Measurements from ENCODE around the gene MCM7.

The MCM7 gene

GRCh38 chr7:100065452-100066186 is 35.6 kb downstream of the MCM7 start:
- no peak for DNase-seq

DNA sequence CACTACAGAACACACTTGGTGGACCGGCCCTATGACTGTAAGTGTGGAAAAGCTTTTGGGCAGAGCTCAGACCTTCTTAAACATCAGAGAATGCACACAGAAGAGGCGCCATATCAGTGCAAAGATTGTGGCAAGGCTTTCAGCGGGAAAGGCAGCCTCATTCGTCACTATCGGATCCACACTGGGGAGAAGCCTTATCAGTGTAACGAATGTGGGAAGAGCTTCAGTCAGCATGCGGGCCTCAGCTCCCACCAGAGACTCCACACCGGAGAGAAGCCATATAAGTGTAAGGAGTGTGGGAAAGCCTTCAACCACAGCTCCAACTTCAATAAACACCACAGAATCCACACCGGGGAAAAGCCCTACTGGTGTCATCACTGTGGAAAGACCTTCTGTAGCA is 37.0 kb downstream of the MCM7 start:
- DNase-seq = no peak

DNA sequence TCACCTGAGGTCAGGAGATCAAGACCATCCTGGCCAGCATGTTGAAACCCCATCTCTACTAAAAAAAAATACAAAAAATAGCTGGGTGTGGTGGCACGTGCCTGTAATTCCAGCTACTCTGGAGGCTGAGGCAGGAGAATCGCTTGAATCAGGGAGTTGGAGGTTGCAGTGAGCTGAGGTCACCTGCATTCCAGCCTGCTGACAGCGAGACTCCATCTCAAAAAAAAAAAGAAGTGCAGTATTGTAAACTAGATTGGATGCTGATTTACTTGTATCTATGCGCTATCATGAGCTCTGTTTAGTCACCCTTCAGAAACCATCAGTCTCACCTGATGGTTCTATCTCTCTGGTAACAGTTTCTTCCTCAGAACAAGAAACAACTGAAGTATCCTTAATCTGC is 37.8 kb downstream of the MCM7 start:
- no peak for DNase-seq

DNA sequence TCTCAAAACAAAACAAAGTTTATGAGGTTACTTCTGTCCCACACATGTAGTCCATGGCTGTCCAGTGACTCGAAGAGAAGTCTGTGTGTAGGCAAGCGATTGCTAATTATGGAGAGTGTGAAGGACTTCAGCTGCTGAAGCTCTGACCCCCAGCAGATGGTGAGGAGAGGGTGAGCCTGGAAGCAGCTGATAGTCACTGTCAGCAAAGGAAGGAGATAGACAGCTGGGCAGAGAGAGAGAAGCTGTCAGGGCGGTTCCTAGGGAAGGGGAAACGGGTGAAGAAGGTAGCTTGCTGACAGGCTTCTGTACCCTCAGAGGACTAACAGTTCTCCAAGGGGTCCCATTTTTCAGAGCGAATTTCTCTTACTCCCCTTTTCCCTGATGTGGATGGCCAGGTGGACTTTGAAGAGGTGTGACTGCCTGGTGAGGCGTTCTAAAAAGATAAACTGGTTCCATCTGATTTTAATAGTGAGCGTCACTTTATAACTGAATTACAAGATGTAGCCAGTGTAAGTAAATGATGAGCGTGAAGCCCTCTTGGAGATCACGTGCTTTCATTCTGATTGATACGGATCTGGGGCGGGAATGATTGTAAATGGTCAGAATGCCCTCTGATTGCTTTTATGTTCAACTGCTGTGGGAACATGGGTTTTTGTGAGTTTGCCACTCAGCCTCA is 39.5 kb downstream of the MCM7 start:
- no peak for DNase-seq

DNA sequence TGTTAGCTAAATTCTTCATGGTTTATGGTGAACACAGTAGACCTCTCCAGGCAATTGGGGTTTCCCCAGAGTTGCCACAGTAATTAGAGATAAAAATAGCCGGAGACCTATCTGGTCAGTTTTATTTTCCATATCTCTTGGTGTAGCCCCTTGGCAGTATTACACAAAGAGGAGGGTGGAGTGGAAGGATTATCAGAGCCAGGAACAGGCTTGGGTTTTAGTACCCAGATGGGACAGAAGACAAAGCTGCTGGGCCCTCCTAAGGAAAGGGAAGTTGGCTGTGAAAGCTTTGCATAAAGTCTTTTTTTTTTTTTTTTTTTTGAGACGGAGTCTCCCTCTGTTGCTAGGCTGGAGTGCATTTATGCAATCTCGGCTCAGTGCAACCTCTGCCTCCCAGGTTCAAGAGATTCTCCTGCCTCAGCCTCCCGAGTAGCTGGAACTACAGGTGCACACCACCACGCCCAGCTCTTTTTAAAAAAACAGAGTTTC is 41.9 kb downstream of the MCM7 start:
- no peak for DNase-seq

- DNase-seq = no peak
These were observed 44.2 kb downstream of the MCM7 start for GRCh38 chr7:100057006-100057405.

- peak; percentile 21 for DNase-seq
These were observed 48.0 kb downstream of the MCM7 start for GRCh38 chr7:100053215-100053614.

GRCh38 chr7:100051611-100052010 is 49.6 kb downstream of the MCM7 start:
- DNase-seq = no peak

- DNase-seq = peak; percentile 86
These were observed 51.5 kb downstream of the MCM7 start, which contains the start of gene ZSCAN21 for GRCh38 chr7:100049441-100050291. Gene ZSCAN21 (plus strand): TSS chr7:100049774. CDS start chr7:100057007, 7,233 bp downstream.

- DNase-seq = no peak
These were observed 52.5 kb downstream of the MCM7 start for GRCh38 chr7:100048680-100049079.

DNA sequence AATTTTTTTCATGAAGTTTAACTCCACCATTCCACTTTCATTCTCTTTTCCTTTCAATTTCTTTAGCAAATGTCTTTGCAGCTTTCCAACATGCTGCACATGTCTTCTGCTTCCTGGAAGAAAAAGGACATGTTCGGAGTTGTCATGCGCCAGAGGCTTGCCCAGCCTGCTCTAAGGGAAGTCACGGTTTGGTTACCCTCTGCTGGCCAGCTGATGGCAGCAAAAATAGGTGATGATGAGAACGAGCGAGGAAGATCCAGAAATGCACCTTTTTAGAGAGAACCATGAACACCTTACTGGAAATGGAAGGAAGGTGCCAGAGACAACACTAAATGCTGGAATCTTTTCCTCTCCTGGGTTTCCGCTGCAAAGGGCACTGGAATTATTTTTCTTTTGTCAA is 56.5 kb downstream of the MCM7 start:
- DNase-seq = peak; percentile 17
